HG03097 (cell line): ENCODE data around the gene ECT2L.

Experiments used
- ATAC-seq: cut with Tn5 transposase; IDR thresholded peaks from one replicate; pipeline ENCODE4 v1.9.1; 2021; ENCODE audit not compliant: unreplicated experiment, low FRiP score

ECT2L gene

GRCh38 chr6:138805016-138805765 is 9.3 kb downstream of the ECT2L start:
- ATAC-seq: no peak

- ATAC-seq: no peak
Observed at GRCh38 chr6:138806889-138807288, 11.0 kb downstream of the ECT2L start.

DNA sequence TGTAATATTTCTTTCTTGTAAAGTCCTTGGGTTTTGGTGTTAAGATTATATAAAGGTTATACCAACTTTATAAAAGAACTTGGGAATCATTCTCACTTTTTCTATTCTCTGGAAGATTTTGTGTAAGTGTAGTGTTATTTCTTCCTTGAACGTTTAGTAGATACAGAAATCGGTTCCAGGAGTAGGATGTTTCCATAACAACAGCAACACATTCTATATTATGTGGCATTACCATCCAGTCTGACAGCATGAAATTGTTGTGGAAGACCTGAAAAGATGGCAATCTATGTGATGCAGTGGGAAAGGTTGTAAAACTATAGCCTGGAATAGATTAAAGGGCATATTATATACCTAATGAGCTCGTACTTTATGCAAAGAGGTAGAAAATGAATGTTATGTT is 13.8 kb downstream of the ECT2L start:
- no peak for ATAC-seq

DNA sequence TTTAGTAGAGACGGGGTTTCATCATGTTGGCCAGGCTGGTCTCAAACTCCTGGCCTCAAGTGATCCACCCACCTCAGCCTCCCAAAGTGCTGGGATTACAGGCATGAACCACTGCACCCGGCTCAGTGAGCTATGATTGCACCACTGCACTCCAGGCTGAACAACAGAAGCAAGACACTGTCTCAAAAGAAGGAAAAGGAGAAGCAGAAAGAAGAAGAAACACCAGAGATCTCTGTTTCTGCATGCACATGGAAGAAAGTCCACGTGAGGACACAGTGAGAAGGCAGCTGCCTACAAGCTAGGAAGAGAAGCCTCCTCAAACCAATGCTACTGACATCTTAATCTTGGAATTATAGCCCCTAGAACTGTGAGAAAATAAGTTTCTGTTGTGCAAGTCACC is 16.0 kb downstream of the ECT2L start:
- ATAC-seq: no peak

GRCh38 chr6:138814179-138814834 is 18.4 kb downstream of the ECT2L start:
- ATAC-seq: no peak

DNA sequence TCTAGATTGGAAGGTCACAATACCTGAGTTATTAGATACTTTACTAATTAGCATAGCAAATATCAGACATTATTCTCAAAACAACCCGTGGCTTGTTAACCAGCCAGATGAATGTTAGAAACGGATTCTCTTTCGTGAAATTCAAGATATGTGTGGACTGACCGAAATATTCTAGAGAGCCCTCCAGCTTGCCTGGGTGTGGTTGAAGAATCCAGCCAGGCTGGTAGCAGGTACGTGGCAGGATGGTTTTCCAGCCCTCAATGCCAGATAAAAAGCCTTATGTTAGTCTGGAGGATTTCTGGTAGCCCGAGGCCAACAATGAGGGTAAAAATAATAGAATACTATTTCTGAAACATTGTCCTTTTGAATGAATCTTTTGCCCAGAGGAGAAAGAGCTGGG is 19.3 kb downstream of the ECT2L start:
- ATAC-seq: no peak

DNA sequence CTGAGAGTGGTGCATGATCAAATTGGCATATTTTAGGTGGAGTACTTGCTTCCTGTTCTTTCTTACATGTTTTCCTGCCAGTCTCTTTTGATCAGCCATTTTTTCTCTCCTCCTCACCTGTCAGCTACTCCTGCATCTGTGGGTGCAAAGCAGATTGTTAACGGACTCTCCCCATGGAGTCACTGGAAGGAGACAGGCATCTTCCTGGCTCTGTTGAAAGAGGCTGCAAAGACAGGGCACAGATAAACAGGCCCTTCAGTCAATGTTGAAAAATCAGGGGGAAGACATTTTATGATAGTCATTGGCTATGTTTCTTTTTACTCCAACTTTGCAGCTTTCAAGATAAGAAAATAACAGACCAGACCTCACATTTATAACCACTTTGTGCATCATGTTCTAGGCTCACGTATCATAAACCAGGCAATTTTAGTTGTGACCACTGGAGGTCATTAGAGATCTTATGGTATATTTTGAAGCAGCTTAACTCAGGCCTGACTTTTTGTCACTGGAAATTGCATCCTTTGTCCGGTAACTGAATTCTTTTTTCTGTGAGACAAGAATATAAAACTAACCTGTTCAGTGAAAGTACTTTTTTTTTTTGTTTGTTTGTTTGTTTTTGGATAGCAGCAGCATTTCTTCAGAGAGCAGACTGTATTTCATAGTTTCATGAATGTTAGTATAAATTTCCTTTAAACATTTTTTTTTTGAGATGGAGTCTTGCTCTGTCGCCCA is 20.1 kb downstream of the ECT2L start:
- ATAC-seq: peak; percentile 58

DNA sequence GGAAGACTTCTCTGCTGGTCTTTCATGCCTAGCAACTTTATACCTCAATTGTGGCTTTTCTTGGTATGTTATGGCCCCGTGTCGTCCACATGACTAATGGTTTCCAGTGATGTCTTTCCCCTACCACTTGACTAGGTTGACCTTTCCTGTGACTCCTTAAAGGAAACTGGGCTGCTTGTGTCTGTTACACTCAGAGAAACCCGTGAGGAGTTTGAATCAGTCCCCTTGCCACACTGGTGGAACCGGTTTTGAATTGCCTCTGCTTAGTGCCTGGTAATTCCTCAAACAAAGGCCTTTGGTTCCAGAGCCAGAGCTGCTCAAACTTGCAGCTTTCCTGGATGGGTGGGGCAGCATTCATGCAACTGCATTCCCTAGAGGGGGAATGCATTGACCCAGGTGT is 21.9 kb downstream of the ECT2L start:
- ATAC-seq: no peak

DNA sequence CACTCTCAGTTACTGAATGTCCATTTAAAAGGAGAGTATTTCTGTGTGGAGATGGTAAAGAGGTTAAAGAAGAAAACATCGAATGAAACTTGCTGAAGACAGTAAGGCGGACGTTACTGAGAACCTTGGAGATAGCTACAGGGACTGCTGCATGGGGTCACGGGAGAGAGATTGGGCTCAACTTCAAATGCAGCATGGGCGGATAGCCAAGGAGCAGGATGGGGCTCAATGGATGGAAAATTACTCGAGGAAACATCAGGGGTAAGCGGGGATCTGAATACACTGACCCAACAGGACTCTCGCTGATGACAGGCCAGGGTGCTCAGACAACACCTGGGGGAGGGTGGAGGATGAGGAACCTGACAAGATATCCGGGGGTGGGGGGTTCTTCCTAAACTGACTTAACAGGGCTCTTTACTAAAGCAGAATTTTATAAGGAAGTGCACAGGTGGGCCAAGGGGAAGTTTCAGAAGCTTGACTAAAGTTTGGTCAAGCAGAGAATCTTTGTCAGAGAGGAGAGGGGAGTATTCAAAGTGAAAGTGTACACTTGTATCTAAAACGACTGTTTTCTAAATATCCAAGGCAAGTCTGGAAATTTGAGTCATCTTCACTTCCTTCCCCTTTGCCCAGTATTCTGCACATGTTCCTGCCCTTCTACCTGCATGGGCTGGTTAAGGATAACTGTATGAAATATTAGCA is 22.8 kb downstream of the ECT2L start:
- peak; percentile 43 for ATAC-seq

DNA sequence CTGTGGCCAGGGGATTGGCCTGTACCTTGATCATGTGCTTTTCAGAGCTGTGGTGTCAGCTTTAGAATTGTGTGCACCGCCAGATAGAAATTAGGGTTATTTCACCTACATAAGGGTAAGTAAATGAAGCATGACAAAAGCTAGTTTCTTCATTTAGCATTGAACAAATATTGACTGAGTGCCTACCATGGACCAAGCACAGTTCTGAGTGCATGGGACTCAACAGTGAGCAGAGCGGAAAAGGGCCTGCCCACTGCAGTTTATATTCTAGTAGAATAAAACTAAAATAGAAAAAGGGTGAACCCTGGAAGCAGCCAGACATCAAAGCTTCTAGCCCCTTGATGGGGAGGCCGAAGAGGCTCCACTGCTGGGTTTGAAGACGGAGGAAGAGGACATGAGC is 25.6 kb downstream of the ECT2L start:
- no peak for ATAC-seq

DNA sequence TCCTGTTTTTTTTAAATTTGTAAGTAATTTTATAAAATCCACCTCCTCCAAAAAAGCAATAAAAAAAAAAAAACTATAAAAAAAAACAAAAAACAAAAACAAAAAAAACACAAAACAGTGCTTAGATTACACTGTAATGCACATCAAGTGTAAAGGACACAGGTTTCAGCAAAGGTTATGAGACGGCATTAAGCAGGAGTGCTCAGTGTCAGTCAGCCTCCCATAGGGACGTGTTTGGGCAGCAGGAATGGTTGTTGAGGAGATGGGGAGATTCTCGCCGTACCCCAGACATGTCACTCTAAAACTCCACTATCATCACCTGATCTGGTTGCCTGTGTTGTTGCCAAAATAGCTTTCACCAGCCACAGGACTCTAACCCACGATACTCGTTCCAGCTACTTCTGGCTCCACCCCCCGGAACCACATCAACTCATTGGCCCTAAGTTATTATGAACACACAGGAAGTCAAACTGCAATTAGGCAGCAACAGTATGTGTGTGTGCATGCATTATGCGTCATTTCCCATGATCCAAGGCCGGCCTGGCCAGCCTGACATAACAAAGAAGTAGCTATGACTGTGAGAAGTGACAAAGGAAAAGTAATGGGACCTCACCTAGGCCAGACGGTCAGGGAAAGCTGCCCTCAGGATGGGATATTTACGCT is 28.7 kb downstream of the ECT2L start:
- ATAC-seq: no peak

DNA sequence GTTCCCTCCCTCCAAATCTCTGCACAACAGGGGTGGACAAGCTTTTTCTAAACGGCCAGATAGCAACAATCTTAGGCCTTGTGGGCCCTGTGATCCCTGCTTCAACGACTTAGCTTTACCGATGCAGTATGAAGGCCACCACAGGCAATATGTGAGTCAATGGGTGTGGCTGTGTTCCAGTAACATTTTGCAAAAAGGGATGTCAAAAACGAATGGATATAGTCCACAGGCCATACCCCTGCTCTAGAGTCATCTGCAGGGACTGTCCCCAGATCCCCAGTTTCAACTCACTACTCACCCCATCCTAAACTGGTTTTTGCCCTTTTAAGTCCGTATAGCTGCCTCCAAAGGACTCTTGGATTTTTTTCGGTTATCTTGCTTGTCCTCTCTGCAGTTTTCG is 34.4 kb downstream of the ECT2L start:
- no peak for ATAC-seq

DNA sequence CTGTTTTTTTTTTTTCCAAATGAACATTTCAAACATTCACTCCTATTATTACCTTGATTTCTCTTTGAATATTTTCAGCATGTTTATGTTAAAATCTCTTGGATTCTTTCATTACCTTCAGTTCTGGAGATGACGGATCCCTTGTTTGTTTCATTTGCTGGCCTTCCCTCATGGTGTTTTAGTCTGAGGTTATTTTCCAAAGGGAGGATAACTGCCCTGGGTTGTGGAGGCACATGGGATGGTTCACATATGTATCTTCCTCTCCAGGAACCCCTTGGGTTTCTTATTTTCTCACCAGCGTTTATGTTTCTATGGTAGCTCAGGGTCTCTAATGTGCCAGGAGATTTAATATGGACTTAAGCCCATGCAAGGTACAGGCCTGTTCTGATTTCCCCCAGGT is 36.3 kb downstream of the ECT2L start:
- no peak for ATAC-seq

GRCh38 chr6:138833816-138834539 is 38.1 kb downstream of the ECT2L start:
- ATAC-seq: no peak

DNA sequence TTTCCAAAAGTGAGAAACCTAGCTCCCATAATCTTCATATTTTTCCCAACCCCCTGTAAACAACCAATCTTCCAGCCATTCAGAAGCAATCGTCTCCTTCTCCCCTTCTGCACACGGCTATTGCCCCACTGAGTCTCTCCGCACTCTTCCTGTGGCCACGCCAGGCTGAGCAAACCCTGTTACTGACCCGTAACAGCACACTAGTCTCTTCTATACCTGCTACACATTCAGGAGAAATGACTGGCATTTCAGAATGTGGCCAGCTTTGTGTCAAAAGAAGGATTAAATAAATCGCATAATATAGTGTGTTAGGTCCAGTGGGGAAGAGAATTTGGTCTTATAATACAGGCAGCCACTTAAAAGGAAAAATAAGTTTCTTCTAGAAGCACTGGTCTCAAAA is 41.4 kb downstream of the ECT2L start:
- ATAC-seq: no peak

DNA sequence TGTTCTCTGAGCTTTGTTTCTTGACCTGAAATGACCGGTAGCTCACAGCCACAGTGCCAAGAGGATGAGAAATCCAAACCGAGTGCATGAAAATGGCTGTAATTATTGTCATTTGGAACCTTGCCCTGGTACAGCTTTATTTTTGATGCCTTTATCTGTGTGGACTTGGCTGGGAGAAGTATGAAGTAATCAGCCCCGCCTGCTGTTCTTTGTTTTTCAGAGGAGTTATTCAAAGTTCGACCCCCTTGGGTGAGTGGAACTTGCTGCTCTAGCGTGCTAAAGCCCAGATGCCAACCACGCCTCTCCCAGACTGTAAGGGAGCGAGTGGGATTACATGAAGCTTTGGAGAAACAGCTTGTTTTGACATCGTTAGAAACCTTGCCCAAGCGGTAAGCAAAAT is 48.3 kb downstream of the ECT2L start:
- no peak for ATAC-seq

GRCh38 chr6:138847884-138848283 is 52.0 kb downstream of the ECT2L start:
- no peak for ATAC-seq

- ATAC-seq: no peak
Observed at GRCh38 chr6:138848461-138848860, 52.6 kb downstream of the ECT2L start.

DNA sequence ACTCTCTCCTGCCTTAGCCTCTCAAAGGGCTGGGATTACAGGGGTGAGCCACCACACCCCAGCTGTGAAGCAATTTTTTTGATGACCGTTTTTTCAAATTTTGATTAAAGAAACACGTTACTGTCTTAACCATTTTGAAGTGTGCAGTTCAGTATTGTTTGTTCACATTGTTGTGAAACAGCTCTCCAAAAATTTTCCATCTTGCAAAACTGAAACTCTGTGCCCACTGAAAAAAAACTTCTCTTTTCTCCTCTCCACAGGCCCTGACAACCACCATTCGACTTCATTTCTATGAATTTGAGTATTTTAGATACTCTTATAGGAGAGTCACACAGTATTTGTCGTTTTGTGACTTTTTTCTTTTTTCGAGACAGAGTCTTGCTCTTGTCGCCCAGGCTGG is 53.9 kb downstream of the ECT2L start:
- ATAC-seq: no peak

GRCh38 chr6:138856654-138857053 is 60.8 kb downstream of the ECT2L start:
- ATAC-seq: no peak
